ENCODE data around the gene FCHO1. TPM values are rescaled to one million over a fixed set of nuclear protein-coding genes. Genes with fewer than 3 reads are reported as not detected.

The FCHO1 gene
- total and polyA plus RNA-seq, 8 donors = 0.43 to 2.5 (median 1.4) TPM

GRCh38 chr19:17784201-17785008 is 33.1 kb downstream of the FCHO1 start:
- 27 to 36% methylated on average over 32 of the region's 32 CpGs for WGBS, 2 donors
- no peaks in the 10 kb centered on the region for H3K9me3 ChIP-seq
- no peaks in the 10 kb centered on the region for H3K36me3 ChIP-seq
- ATAC-seq (peak in 3 of 4 donors; percentile 77 to 90 (median 78)), DNase-seq (peak in 5 of 6 donors; percentile 32 to 77 (median 63)), FAIRE-seq (no peak)
- intact Hi-C loops (cut with DNase I) = loop anchor here in 1 of 3 donors (5.0 kb wide), 1 partner anchor 68 kb away; no protein-coding TSS in a partner anchor
- no peak overlapping the region for H3K27ac ChIP-seq
- H3K4me3 ChIP-seq = no peak overlapping the region
- no peaks in the 10 kb centered on the region for H3K27me3 ChIP-seq
- TF ChIP-seq CTCF (IDR thresholded peaks at IDR 0.05) = peak; percentile 61 to 71 (median 66)
- no peaks in the 10 kb centered on the region for H3K4me1 ChIP-seq

GRCh38 chr19:17787274-17787913 is 36.1 kb downstream of the FCHO1 start:
- Histone ChIP-seq H3K27ac (no peak overlapping the region), H3K9me3 (no peaks in the 10 kb centered on the region), H3K4me3 (no peak overlapping the region), H3K4me1 (peaks cover 0 to 9% (median 0%) of the 10 kb centered on the region in 3 donors), H3K27me3 (no peaks in the 10 kb centered on the region), H3K36me3 (no peaks in the 10 kb centered on the region)
- TF ChIP-seq CTCF (IDR thresholded peaks at IDR 0.05) = no peak
- FAIRE-seq (no peak), DNase-seq (no peak), ATAC-seq (no peak)
- 91 to 94% methylated on average over 14 of the region's 14 CpGs for WGBS, 2 donors
- intact Hi-C loops (cut with DNase I) = loop anchor here in 1 of 3 donors (5.0 kb wide), 1 partner anchor 65 kb away; no protein-coding TSS in a partner anchor

- 98 to 100% methylated on average over 2 of the region's 2 CpGs for WGBS, 2 donors
These were observed 37.4 kb downstream of the FCHO1 start for GRCh38 chr19:17788632-17789031.

GRCh38 chr19:17790059-17790780 is 38.9 kb downstream of the FCHO1 start:
- DNase-seq (no peak), ATAC-seq (no peak), FAIRE-seq (no peak)
- no peak overlapping the region for H3K4me3 ChIP-seq
- H3K9me3 ChIP-seq = no peaks in the 10 kb centered on the region
- H3K36me3 ChIP-seq = no peaks in the 10 kb centered on the region
- H3K4me1 ChIP-seq = peaks cover 0 to 9% (median 4%) of the 10 kb centered on the region in 3 donors
- intact Hi-C loops (cut with DNase I) = no loop called here
- TF ChIP-seq CTCF (IDR thresholded peaks at IDR 0.05) = no peak
- no peaks in the 10 kb centered on the region for H3K27me3 ChIP-seq
- 66 to 71% methylated on average over 6 of the region's 6 CpGs for WGBS, 2 donors
- peak overlapping the region in 1 of 4 donors; percentile 29 for H3K27ac ChIP-seq

More at GRCh38 chr19:17788632-17789031, 37.4 kb downstream of the FCHO1 start:
- Histone ChIP-seq H3K27me3 (no peaks in the 10 kb centered on the region), H3K9me3 (no peaks in the 10 kb centered on the region), H3K36me3 (no peaks in the 10 kb centered on the region), H3K4me3 (no peak overlapping the region), H3K27ac (no peak overlapping the region), H3K4me1 (peaks cover 0 to 9% (median 0%) of the 10 kb centered on the region in 3 donors)
- no peak for FAIRE-seq
- no peak for ATAC-seq
- no peak for TF ChIP-seq CTCF (IDR thresholded peaks at IDR 0.05)
- intact Hi-C loops (cut with DNase I) = loop anchor here in 1 of 3 donors (5.0 kb wide), 1 partner anchor 64 kb away; no protein-coding TSS in a partner anchor
- DNase-seq = no peak

Measured in pancreas (tissue), 10 donors.